ENCODE measurements around the gene AFTPH. TPM values are rescaled to one million over a fixed set of nuclear protein-coding genes. Genes with fewer than 3 reads are reported as not detected.

AFTPH gene
- total RNA-seq, 4 donors from 2014 or later, result 51.7 to 56.7 (median 53.2) TPM

- H3K27ac ChIP-seq, result no peak overlapping the region
- no peaks in the 10 kb centered on the region for H3K27me3 ChIP-seq
- intact Hi-C loops (cut with DNase I), result no loop called here
- no peak for DNase-seq
- WGBS, 2 donors, result 80% methylated on average over 7 of the region's 7 CpGs
- H3K4me3 ChIP-seq (replicated peaks in 1 of 3), result no peak overlapping the region
- no peaks in the 10 kb centered on the region for H3K36me3 ChIP-seq
- TF ChIP-seq POLR2A (IDR thresholded peaks at IDR 0.05) (no peak), CTCF (IDR thresholded peaks at IDR 0.05) (no peak)
- peaks cover 0 to 15% of the 10 kb centered on the region in 2 donors for H3K4me1 ChIP-seq
- H3K9me3 ChIP-seq, result no peaks in the 10 kb centered on the region
These were observed 89.1 kb downstream of the AFTPH start for GRCh38 chr2:64613276-64613675.

- DNase-seq, result no peak
- Histone ChIP-seq H3K4me3 (replicated peaks in 1 of 3) (no peak overlapping the region), H3K27me3 (no peaks in the 10 kb centered on the region), H3K27ac (no peak overlapping the region), H3K36me3 (no peaks in the 10 kb centered on the region), H3K9me3 (no peaks in the 10 kb centered on the region), H3K4me1 (peaks cover 0 to 7% of the 10 kb centered on the region in 2 donors)
- WGBS, 2 donors, result 91 to 94% methylated on average over 6 of the region's 6 CpGs
- TF ChIP-seq POLR2A (IDR thresholded peaks at IDR 0.05), result no peak
- TF ChIP-seq CTCF (IDR thresholded peaks at IDR 0.05), result no peak
- intact Hi-C loops (cut with DNase I), result no loop called here
These were observed 91.2 kb downstream of the AFTPH start for GRCh38 chr2:64615192-64615763.

GRCh38 chr2:64615844-64616536 is 91.9 kb downstream of the AFTPH start:
- Histone ChIP-seq H3K9me3 (no peaks in the 10 kb centered on the region), H3K4me1 (peaks cover 0 to 7% of the 10 kb centered on the region in 2 donors), H3K27ac (no peak overlapping the region), H3K4me3 (replicated peaks in 1 of 3) (no peak overlapping the region), H3K36me3 (no peaks in the 10 kb centered on the region), H3K27me3 (no peaks in the 10 kb centered on the region)
- WGBS, 2 donors, result 92 to 99% methylated on average over 5 to 7 of the region's 7 CpGs
- no peak for TF ChIP-seq CTCF (IDR thresholded peaks at IDR 0.05)
- intact Hi-C loops (cut with DNase I), result no loop called here
- DNase-seq, result no peak

GRCh38 chr2:64617631-64618151 is 93.6 kb downstream of the AFTPH start:
- intact Hi-C loops (cut with DNase I), result no loop called here
- Histone ChIP-seq H3K27ac (no peak overlapping the region), H3K36me3 (no peaks in the 10 kb centered on the region), H3K4me3 (replicated peaks in 1 of 3) (no peak overlapping the region), H3K9me3 (no peaks in the 10 kb centered on the region), H3K27me3 (no peaks in the 10 kb centered on the region), H3K4me1 (peaks cover 0 to 7% of the 10 kb centered on the region in 2 donors)
- 39 to 47% methylated on average over 4 to 6 of the region's 6 CpGs for WGBS, 2 donors
- DNase-seq, result no peak
- TF ChIP-seq CTCF (IDR thresholded peaks at IDR 0.05) (no peak), POLR2A (IDR thresholded peaks at IDR 0.05) (no peak)

- Histone ChIP-seq H3K27me3 (no peaks in the 10 kb centered on the region), H3K4me3 (replicated peaks in 1 of 3) (no peak overlapping the region), H3K4me1 (peaks cover 0 to 7% of the 10 kb centered on the region in 2 donors), H3K9me3 (no peaks in the 10 kb centered on the region), H3K36me3 (no peaks in the 10 kb centered on the region), H3K27ac (no peak overlapping the region)
- TF ChIP-seq POLR2A (IDR thresholded peaks at IDR 0.05) (no peak), CTCF (IDR thresholded peaks at IDR 0.05) (no peak)
- DNase-seq, result no peak
- intact Hi-C loops (cut with DNase I), result no loop called here
- WGBS, 2 donors, result 87 to 91% methylated on average over 4 of the region's 4 CpGs
These were observed 96.5 kb downstream of the AFTPH start for GRCh38 chr2:64620661-64621060.
